Ishikawa (cell line): ENCODE measurements around the gene ANKRD18A.

Experiments used
- CEBPB ChIP-seq: IDR thresholded peaks from 2 replicates; pipeline ENCODE4 v1.6.1; 2012
- CREB1 ChIP-seq: IDR thresholded peaks from 2 replicates; pipeline ENCODE4 v1.6.1; 2012; ENCODE audit warnings: low read depth
- EGR1 ChIP-seq: IDR thresholded peaks from 2 replicates; pipeline ENCODE4 v1.6.1; 2012
- EP300 ChIP-seq: IDR thresholded peaks from 2 replicates; pipeline ENCODE4 v1.6.1; 2012; ENCODE audit warnings: borderline replicate concordance
- FOXM1 ChIP-seq: IDR thresholded peaks from 2 replicates; pipeline ENCODE4 v1.6.1; 2012; ENCODE audit warnings: low read depth, borderline replicate concordance
- MAX ChIP-seq: IDR thresholded peaks from 2 replicates; pipeline ENCODE4 v1.6.1; 2012
- NFIC ChIP-seq: IDR thresholded peaks from 2 replicates; pipeline ENCODE4 v1.6.1; 2012
- RAD21 ChIP-seq: IDR thresholded peaks from 2 replicates; pipeline ENCODE4 v1.6.1; 2012; ENCODE audit warnings: low read depth
- REST ChIP-seq: IDR thresholded peaks from 2 replicates; pipeline ENCODE4 v1.6.1; 2012; ENCODE audit warnings: low read depth, mild to moderate bottlenecking
- TAF1 ChIP-seq: IDR thresholded peaks from 2 replicates; pipeline ENCODE4 v1.6.1; 2012; ENCODE audit warnings: low read depth, mild to moderate bottlenecking
- TCF12 ChIP-seq: IDR thresholded peaks from 2 replicates; pipeline ENCODE4 v1.6.1; 2012; ENCODE audit warnings: low read depth
- TEAD4 ChIP-seq: IDR thresholded peaks from 2 replicates; pipeline ENCODE4 v1.6.1; 2012
- USF1 ChIP-seq: IDR thresholded peaks from 2 replicates; pipeline ENCODE4 v1.6.1; 2012
- YY1 ChIP-seq: IDR thresholded peaks from 2 replicates; pipeline ENCODE4 v1.6.1; 2012; ENCODE audit warnings: low read depth
- ZBTB7A ChIP-seq: IDR thresholded peaks from 2 replicates; pipeline ENCODE4 v1.6.1; 2012; ENCODE audit warnings: low read depth

ANKRD18A gene

GRCh38 chr9:38620483-38621433, at the start of gene ANKRD18A:
ANKRD18A (minus strand) TSS chr9:38620596; CDS start chr9:38620285, 311 bp downstream.
- TF ChIP-seq RAD21 (peak; percentile 64), EP300 (no peak; the same call in 1 of the 2 replicates), ZBTB7A (peak; percentile 34; the same call in 1 of the 2 replicates), USF1 (no peak), CREB1 (no peak), FOXM1 (no peak), EGR1 (no peak), YY1 (peak; percentile 91), TCF12 (no peak), TEAD4 (no peak), REST (no peak), TAF1 (peak; percentile 31), NFIC (peak; percentile 22), MAX (peak; percentile 88), CEBPB (no peak)

GRCh38 chr9:38668791-38669466, 48.5 kb upstream of the ANKRD18A start:
- TF ChIP-seq TEAD4 (no peak), REST (no peak), USF1 (no peak), NFIC (no peak), ZBTB7A (no peak), CEBPB (no peak), FOXM1 (no peak), RAD21 (no peak), YY1 (no peak), TCF12 (no peak), EGR1 (no peak), TAF1 (no peak), EP300 (no peak), CREB1 (no peak), MAX (no peak)

- TF ChIP-seq REST (no peak), USF1 (no peak), RAD21 (peak; percentile 73), ZBTB7A (no peak)
Observed at GRCh38 chr9:38662763-38663593, 42.6 kb upstream of the ANKRD18A start.
